OCI-LY7 (cell line): ENCODE data around the gene HS6ST3.

Source experiments
- EZH2phosphoT487 ChIP-seq: fragments of 200-600 bp; sonication (generic); IDR thresholded peaks from 2 replicates; pipeline ENCODE4 v1.6.1; 2018; ENCODE audit warnings: low read depth, borderline replicate concordance, mild to moderate bottlenecking, mixed run types, antibody characterized with exemption, low read length, moderate library complexity, mixed read lengths
- TF ChIP-seq, protein P1 (sequence below): fragments of 200-600 bp; sonication (generic); conservative IDR thresholded peaks from 2 replicates; pipeline ENCODE4 v1.5.1; 2014; ENCODE audit warnings: mild to moderate bottlenecking, antibody characterized with exemption, low read length, moderate library complexity, mixed read lengths

DNA sequence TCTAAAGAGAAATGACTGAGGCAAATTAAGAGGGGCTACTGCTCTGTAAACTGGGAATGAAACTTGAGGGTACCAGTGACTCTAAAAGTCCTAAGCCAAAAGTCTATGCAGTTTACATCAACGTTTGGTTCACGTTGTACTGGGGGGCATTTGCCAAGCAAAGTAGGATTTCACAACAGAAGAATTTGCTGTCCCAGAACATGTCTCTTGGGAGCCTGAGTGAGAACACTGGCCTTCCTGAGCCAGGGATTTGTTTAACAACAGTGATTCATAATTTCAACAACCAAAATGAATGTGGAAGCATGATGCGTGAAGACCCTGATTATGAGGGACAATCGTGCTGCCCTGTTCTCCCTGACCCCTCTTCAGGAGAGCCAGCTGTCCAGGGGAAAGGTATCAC, 726.4 kb downstream of the HS6ST3 start:
- TF ChIP-seq, protein P1, sequence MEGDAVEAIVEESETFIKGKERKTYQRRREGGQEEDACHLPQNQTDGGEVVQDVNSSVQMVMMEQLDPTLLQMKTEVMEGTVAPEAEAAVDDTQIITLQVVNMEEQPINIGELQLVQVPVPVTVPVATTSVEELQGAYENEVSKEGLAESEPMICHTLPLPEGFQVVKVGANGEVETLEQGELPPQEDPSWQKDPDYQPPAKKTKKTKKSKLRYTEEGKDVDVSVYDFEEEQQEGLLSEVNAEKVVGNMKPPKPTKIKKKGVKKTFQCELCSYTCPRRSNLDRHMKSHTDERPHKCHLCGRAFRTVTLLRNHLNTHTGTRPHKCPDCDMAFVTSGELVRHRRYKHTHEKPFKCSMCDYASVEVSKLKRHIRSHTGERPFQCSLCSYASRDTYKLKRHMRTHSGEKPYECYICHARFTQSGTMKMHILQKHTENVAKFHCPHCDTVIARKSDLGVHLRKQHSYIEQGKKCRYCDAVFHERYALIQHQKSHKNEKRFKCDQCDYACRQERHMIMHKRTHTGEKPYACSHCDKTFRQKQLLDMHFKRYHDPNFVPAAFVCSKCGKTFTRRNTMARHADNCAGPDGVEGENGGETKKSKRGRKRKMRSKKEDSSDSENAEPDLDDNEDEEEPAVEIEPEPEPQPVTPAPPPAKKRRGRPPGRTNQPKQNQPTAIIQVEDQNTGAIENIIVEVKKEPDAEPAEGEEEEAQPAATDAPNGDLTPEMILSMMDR = no peak
- TF ChIP-seq EZH2phosphoT487 = no peak
